ENCODE data around the gene ACTMAP. TPM values are rescaled to one million over a fixed set of nuclear protein-coding genes. Genes with fewer than 3 reads are reported as not detected.

ACTMAP gene
- polyA plus RNA-seq, 1 of the 3 experiments (the other 2 are of a cell fraction), result 6.4 TPM

DNA sequence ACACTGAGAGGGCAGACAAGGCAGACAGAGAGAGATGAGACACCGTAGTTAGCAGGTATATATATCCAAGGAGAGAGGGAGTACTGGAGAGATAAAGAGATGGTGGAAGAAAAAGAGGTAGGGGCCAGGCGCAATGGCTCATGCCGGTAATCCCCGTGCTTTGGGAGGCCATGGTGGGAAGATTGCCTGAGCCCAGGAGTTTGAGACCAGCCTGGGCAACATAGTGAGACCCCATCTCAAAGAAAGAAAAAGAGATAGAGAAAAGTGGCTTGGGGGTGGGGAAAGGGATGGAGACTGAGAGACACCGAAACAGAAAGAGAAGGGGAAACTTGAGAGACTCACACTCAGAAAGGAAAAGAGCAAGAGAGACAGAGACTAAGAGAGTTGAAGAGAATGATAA is 30.3 kb upstream of the ACTMAP start:
- H3K4me3 ChIP-seq (ENCODE audit: low read depth in 2 of 2, low read length in 1 of 2), result no peak overlapping the region
- CTCF ChIA-PET, result interaction anchor here (1.3 kb wide), 1 partner anchor 18 kb away, joined by 5 read pairs; the partner anchor contains the start of gene EGLN2
- POLR2A ChIA-PET, result no interaction called here

More for the DNA sequence above, 30.3 kb upstream of the ACTMAP start:
- H3K79me2 ChIP-seq (ENCODE audit: insufficient read depth), result peaks cover 15% of the 10 kb centered on the region; the same call in 1 of the 2 replicates
- H3K9ac ChIP-seq, result no peak overlapping the region
- no peaks in the 10 kb centered on the region for H3K36me3 ChIP-seq (replicated peaks in 1 of 2; ENCODE audit: control insufficient read depth in 1 of 2, insufficient read depth in 2 of 2, low read length in 1 of 2)
- H3K9me3 ChIP-seq, result no peaks in the 10 kb centered on the region
- H3K4me1 ChIP-seq (ENCODE audit: control insufficient read depth in 1 of 2, insufficient read depth in 2 of 2, low read depth in 1 of 2, low read length in 1 of 2), result peaks cover 6 to 9% of the 10 kb centered on the region in 2 experiments; a peak in 2 of 4 replicates
- TF ChIP-seq MAX (IDR thresholded peaks at IDR 0.05; ENCODE audit: low read depth), result no peak
- TF ChIP-seq, protein P1, sequence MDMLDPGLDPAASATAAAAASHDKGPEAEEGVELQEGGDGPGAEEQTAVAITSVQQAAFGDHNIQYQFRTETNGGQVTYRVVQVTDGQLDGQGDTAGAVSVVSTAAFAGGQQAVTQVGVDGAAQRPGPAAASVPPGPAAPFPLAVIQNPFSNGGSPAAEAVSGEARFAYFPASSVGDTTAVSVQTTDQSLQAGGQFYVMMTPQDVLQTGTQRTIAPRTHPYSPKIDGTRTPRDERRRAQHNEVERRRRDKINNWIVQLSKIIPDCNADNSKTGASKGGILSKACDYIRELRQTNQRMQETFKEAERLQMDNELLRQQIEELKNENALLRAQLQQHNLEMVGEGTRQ (IDR thresholded peaks at IDR 0.05; ENCODE audit: borderline replicate concordance, low read depth, low read length), result no peak
- no peak for TF ChIP-seq ZBTB33 (IDR thresholded peaks at IDR 0.05; ENCODE audit: borderline replicate concordance, low read depth)
- TF ChIP-seq TCF12 (IDR thresholded peaks at IDR 0.05), result no peak
- TF ChIP-seq TEAD4 (IDR thresholded peaks at IDR 0.05; ENCODE audit: borderline replicate concordance, insufficient read depth), result no peak
- TF ChIP-seq JUND (IDR thresholded peaks at IDR 0.05), result no peak
- no peak for TF ChIP-seq YY1 (IDR thresholded peaks at IDR 0.05; ENCODE audit: low read depth)
- no peak for TF ChIP-seq FOXJ3 (CRISPR knock-in tag; IDR thresholded peaks at IDR 0.05)
- TF ChIP-seq PBX3 (IDR thresholded peaks at IDR 0.05), result no peak
- no peak for TF ChIP-seq ELF1 (IDR thresholded peaks at IDR 0.05)
- TF ChIP-seq GABPA (IDR thresholded peaks at IDR 0.05; ENCODE audit: low read depth), result no peak
- TF ChIP-seq CTCF (IDR thresholded peaks at IDR 0.05), result no peak
- TF ChIP-seq TAF1 (IDR thresholded peaks at IDR 0.05; ENCODE audit: borderline replicate concordance, low read depth, low read length), result no peak
- TF ChIP-seq, protein P2, sequence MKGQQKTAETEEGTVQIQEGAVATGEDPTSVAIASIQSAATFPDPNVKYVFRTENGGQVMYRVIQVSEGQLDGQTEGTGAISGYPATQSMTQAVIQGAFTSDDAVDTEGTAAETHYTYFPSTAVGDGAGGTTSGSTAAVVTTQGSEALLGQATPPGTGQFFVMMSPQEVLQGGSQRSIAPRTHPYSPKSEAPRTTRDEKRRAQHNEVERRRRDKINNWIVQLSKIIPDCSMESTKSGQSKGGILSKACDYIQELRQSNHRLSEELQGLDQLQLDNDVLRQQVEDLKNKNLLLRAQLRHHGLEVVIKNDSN (IDR thresholded peaks at IDR 0.05; ENCODE audit: borderline replicate concordance, low read depth), result no peak
- H4K20me1 ChIP-seq (ENCODE audit: insufficient read depth), result no peaks in the 10 kb centered on the region
- no peaks in the 10 kb centered on the region for H3K9me2 ChIP-seq
- no peak overlapping the region for H3K4me2 ChIP-seq
- no peak for DNase-seq
- WGBS (ENCODE audit: low lambda C conversion rate), result 94% methylated on average over 5 of the region's 5 CpGs
- H3F3A ChIP-seq (replicated peaks; ENCODE audit: insufficient read depth), result peaks cover 13% of the 10 kb centered on the region
- no peak overlapping the region for H2AFZ ChIP-seq (ENCODE audit: low read depth)
- no peaks in the 10 kb centered on the region for H3K27me3 ChIP-seq (ENCODE audit: insufficient read depth)
- no peak overlapping the region for H3K27ac ChIP-seq (ENCODE audit: low read depth in 2 of 2, low read length in 1 of 2)

Data from SK-N-SH (cell line).